K562 (cell line): Measurements from ENCODE around the gene CHRM1. TPM values are rescaled to one million over a fixed set of nuclear protein-coding genes. Genes with fewer than 3 reads are reported as not detected.
A peak's percentile ranks its signal among the peaks of the same experiment; 100 is the strongest.

Experiments used
- AFF4 ChIP-seq: sonication (generic); formaldehyde crosslinking; IDR thresholded peaks from 2 replicates; pipeline ENCODE4 v1.8.0; 2023; ENCODE audit warnings: mild to moderate bottlenecking, missing genetic modification reagents
- EHMT2 ChIP-seq: fragments of 450-650 bp; IDR thresholded peaks from 2 replicates; pipeline ENCODE4 v1.6.1; 2018; ENCODE audit warnings: antibody characterized with exemption
- LCOR ChIP-seq: sonication (generic); formaldehyde crosslinking; IDR thresholded peaks from 2 replicates; pipeline ENCODE4 v1.8.0; 2022; ENCODE audit warnings: mild to moderate bottlenecking, missing genetic modification reagents
- LEF1 ChIP-seq: fragments of 450-650 bp; IDR thresholded peaks from 2 replicates; pipeline ENCODE4 v1.6.1; 2016; ENCODE audit warnings: mild to moderate bottlenecking
- MAFF ChIP-seq: IDR thresholded peaks from 2 replicates; pipeline ENCODE4 v1.6.1; 2012; ENCODE audit warnings: low read length, improper control_type of control experiment
- PCBP2 ChIP-seq: fragments of 200-400 bp; formaldehyde crosslinking; IDR thresholded peaks from 2 replicates; pipeline ENCODE4 v1.6.1; 2018; ENCODE audit warnings: low read length, low read depth, mild to moderate bottlenecking, moderate library complexity; ENCODE audit not compliant: poor library complexity, severe bottlenecking
- PHB2 ChIP-seq: fragments of 450-650 bp; IDR thresholded peaks from 2 replicates; pipeline ENCODE4 v1.6.1; 2017; ENCODE audit warnings: low read depth
- PPARD ChIP-seq: fragments of 250-450 bp; sonication (Bioruptor Pico); IDR thresholded peaks from 2 replicates; pipeline ENCODE4 v1.8.0; 2022; ENCODE audit warnings: inconsistent platforms, mild to moderate bottlenecking, moderate library complexity
- SAP30 ChIP-seq: fragments of 200-600 bp; sonication (generic); IDR thresholded peaks from 2 replicates; pipeline ENCODE4 v1.6.1; 2012; ENCODE audit warnings: borderline replicate concordance, low read depth, mild to moderate bottlenecking, moderate library complexity, low read length, control low read depth, inconsistent platforms; ENCODE audit not compliant: insufficient read depth, poor library complexity, severe bottlenecking
- SMAD3 ChIP-seq: fragments of 450-650 bp; formaldehyde crosslinking; conservative IDR thresholded peaks from 2 replicates; pipeline ENCODE4 v1.4.0; 2020; ENCODE audit warnings: mild to moderate bottlenecking
- SMARCA4 ChIP-seq: fragments of 450-650 bp; IDR thresholded peaks from 2 replicates; pipeline ENCODE4 v1.6.1; 2016
- SP2 ChIP-seq: IDR thresholded peaks from 2 replicates; pipeline ENCODE4 v1.6.1; 2011; ENCODE audit warnings: mild to moderate bottlenecking, low read depth, low read length, moderate library complexity; ENCODE audit not compliant: poor library complexity, severe bottlenecking; ENCODE audit errors: extremely low read depth
- TEAD1 ChIP-seq, 2 experiments: fragments of 450-650 bp in 1 of 2; sonication (generic) in 1 of 2; formaldehyde crosslinking; IDR thresholded peaks; 2 replicates each; pipeline versions ENCODE4 v1.4.0 to v1.8.0; 2020 to 2022; ENCODE audit warnings: mild to moderate bottlenecking in 2 of 2, missing genetic modification reagents in 1 of 2
- TRIM24 ChIP-seq, 2 experiments: fragments of 450-650 bp; IDR thresholded peaks; 2 replicates each; pipeline ENCODE4 v1.6.1; 2016
- XRCC3 ChIP-seq: fragments of 450-650 bp; IDR thresholded peaks from 2 replicates; pipeline ENCODE4 v1.6.1; 2017; ENCODE audit warnings: mild to moderate bottlenecking, moderate library complexity
- ZC3H4 ChIP-seq: sonication (generic); formaldehyde crosslinking; IDR thresholded peaks from 2 replicates; pipeline ENCODE4 v1.9.0; 2021; ENCODE audit warnings: missing genetic modification reagents, borderline replicate concordance
- ZNF165 ChIP-seq: fragments of 250-450 bp; sonication (Bioruptor Pico); IDR thresholded peaks from 2 replicates; pipeline ENCODE4 v1.4.0; 2020; ENCODE audit warnings: borderline replicate concordance
- ZNF311 ChIP-seq: fragments of 250-450 bp; sonication (Bioruptor Pico); IDR thresholded peaks from 2 replicates; pipeline ENCODE4 v1.4.0; 2020; ENCODE audit warnings: mild to moderate bottlenecking, moderate library complexity
- ZNF830 ChIP-seq: fragments of 250-450 bp; sonication (Bioruptor Pico); IDR thresholded peaks from 2 replicates; pipeline ENCODE4 v1.5.0; 2021; ENCODE audit warnings: mild to moderate bottlenecking
- polyA plus RNA-seq, 8 experiments: library from polyadenylated mRNA; depleted of rRNA in 4 of 8; stranded (reverse) in 5 of 8; unstranded in 3 of 8; fragments of >200 nt; fragmentation: Nextera tagmentation in 2 of 8; fragmentation: Illumina TruSeq in 1 of 8; extraction: Ambion mirVana in 2 of 8; extraction: Trizol in 1 of 8; gene quantifications; 2 replicates each; pipeline versions ENCODE4 v1.2.1 to v1.2.3, GENCODE V29; 2011 to 2014; ENCODE audit warnings: inconsistent platforms in 1 of 8, missing spikeins in 1 of 8
- total RNA-seq, 7 experiments: library from RNA; depleted of rRNA in 6 of 7; stranded (reverse); fragments of >200 nt in 6 of 7; fragmentation: Illumina TruSeq in 2 of 7; extraction: Trizol in 2 of 7; gene quantifications; 2 replicates each; pipeline versions ENCODE4 v1.2.1 to v1.2.3, GENCODE V29; 2011 to 2021; ENCODE audit warnings: low replicate concordance in 1 of 7
- TF ChIP-seq, protein P1 (sequence below): sonication (generic); formaldehyde crosslinking; IDR thresholded peaks from 2 replicates; pipeline ENCODE4 v1.8.0; 2022; ENCODE audit warnings: missing genetic modification reagents, mild to moderate bottlenecking, borderline replicate concordance

Gene CHRM1
- total and polyA plus RNA-seq, 9 of the 15 experiments (the other 6 are each of a cell fraction or from before 2014, with no cell fraction given), result not detected

DNA sequence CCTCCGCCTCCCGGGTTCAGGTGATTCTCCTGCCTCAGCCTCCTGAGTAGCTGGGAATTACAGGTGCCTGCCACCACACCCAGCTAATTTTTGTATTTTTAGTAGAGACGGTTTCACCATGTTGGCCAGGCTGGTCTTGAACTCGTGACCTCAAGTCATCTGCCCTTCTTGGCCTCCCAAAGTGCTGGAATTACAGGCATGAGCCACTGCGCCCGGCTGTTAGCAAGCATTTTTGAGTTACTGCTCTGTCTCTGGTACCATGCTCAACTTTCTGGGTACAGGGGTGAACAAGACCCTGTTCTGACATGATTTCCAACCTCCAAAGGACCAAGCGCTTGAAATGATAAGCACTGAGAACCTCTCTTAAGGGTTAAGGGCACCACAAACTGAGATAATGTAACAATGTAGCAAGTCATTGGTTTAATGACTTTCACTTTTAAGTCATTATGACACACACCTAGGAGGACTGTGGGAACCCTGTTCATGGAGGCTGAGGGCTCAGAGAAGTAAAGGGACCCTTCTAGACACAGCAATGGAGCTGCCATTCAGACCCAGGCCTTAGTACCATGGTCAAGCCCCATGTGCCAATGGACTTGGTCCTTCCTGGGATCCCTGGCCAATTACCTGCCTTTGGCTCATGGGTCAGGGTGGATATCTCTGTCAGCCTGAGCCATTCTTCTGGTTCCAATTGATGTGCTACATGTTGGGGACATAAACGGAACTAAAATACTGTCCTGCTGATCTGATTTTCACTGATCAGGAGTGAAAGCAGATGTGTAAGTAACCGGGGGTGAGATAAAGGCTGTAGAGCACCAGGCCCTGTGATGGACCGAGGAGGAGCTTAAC, 28.9 kb downstream of the CHRM1 start (continued):
- TF ChIP-seq XRCC3 (no peak), EHMT2 (no peak), SP2 (no peak), TRIM24 (IDR thresholded peaks at IDR 0.05) (no peak), SMAD3 (no peak), SAP30 (no peak), ZNF165 (CRISPR knock-in tag) (no peak), TEAD1 (CRISPR knock-in tag; IDR thresholded peaks at IDR 0.05) (0 out of 4 replicates have a peak, but pooled peaks of 1 of the 2 experiments have one; percentile 29), MAFF (peak; percentile 31; the same call in 1 of the 2 replicates), LCOR (CRISPR knock-in tag) (no peak), ZNF311 (no peak), ZC3H4 (CRISPR knock-in tag) (no peak), PCBP2 (no peak), SMARCA4 (peak; percentile 41; the same call in 1 of the 2 replicates), PHB2 (no peak), ZNF830 (CRISPR knock-in tag) (no peak), PPARD (CRISPR knock-in tag) (no peak), AFF4 (0 out of 2 replicates have a peak, but pooled peaks have one; percentile 40), LEF1 (peak; percentile 25; the same call in 1 of the 2 replicates)
- TF ChIP-seq, protein P1, sequence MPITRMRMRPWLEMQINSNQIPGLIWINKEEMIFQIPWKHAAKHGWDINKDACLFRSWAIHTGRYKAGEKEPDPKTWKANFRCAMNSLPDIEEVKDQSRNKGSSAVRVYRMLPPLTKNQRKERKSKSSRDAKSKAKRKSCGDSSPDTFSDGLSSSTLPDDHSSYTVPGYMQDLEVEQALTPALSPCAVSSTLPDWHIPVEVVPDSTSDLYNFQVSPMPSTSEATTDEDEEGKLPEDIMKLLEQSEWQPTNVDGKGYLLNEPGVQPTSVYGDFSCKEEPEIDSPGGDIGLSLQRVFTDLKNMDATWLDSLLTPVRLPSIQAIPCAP (CRISPR knock-in tag), result no peak
